MM.1S (cell line): ENCODE measurements around the gene PLEKHD1.

ENCODE experiments used
- CTCF ChIP-seq: fragments of 300-600 bp; sonication (generic); IDR thresholded peaks from 2 replicates; pipeline ENCODE4 v1.5.1; 2016; ENCODE audit warnings: antibody characterized with exemption, low read length, mixed read lengths
- EZH2 ChIP-seq: fragments of 300-600 bp; sonication (generic); optimal IDR thresholded peaks from 2 replicates; pipeline ENCODE3; 2017; ENCODE audit warnings: low read depth, mild to moderate bottlenecking, antibody characterized with exemption, low read length, mixed read lengths
- EZH2phosphoT487 ChIP-seq: fragments of 300-600 bp; sonication (generic); IDR thresholded peaks from 2 replicates; pipeline ENCODE4 v1.6.1; 2018; ENCODE audit warnings: antibody characterized with exemption, low read length

GRCh38 chr14:69540654-69541335 lies 56.3 kb downstream of the PLEKHD1 start:
- TF ChIP-seq CTCF, result no peak
- no peak for TF ChIP-seq EZH2
- TF ChIP-seq EZH2phosphoT487, result no peak
